ENCODE measurements around the gene PIK3C3.

The PIK3C3 gene

DNA sequence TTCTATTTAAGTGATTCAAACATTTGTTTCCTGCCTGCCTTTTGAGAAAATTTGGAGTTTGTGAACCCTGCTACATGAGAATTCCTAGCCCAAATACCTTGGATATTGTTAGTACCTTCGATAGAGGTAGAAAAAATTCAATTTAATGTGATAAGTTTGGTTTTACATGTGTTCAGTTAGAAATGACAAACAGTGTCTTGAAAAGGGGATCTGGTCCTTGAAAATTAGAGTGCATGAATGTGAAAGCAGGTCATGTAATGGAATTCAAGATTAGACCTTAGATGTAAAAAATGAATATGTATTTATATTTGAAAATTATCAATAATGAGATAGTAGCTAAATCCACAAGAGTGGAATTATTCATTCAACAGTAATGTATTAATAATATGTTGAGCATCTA lies 70.5 kb downstream of the PIK3C3 start:
- in situ Hi-C loops (cut with HindIII; ENCODE audit: low sequenced_read_pairs): no loop called here
- TF ChIP-seq, protein P1, sequence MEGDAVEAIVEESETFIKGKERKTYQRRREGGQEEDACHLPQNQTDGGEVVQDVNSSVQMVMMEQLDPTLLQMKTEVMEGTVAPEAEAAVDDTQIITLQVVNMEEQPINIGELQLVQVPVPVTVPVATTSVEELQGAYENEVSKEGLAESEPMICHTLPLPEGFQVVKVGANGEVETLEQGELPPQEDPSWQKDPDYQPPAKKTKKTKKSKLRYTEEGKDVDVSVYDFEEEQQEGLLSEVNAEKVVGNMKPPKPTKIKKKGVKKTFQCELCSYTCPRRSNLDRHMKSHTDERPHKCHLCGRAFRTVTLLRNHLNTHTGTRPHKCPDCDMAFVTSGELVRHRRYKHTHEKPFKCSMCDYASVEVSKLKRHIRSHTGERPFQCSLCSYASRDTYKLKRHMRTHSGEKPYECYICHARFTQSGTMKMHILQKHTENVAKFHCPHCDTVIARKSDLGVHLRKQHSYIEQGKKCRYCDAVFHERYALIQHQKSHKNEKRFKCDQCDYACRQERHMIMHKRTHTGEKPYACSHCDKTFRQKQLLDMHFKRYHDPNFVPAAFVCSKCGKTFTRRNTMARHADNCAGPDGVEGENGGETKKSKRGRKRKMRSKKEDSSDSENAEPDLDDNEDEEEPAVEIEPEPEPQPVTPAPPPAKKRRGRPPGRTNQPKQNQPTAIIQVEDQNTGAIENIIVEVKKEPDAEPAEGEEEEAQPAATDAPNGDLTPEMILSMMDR (IDR thresholded peaks at IDR 0.05; ENCODE audit: low read depth, low read length, missing control alignments): no peak

GRCh38 chr18:42025974-42026625 lies 71.1 kb downstream of the PIK3C3 start:
- no peak overlapping the region for H3K4me3 ChIP-seq (ENCODE audit: low read depth, low read length)
- in situ Hi-C loops (cut with HindIII; ENCODE audit: low sequenced_read_pairs): no loop called here
- no peak for DNase-seq (ENCODE audit: low read depth)
- TF ChIP-seq, protein P1 (IDR thresholded peaks at IDR 0.05; ENCODE audit: low read depth, low read length, missing control alignments): no peak

More for the DNA sequence above, 70.5 kb downstream of the PIK3C3 start:
- no peak overlapping the region for H3K4me3 ChIP-seq (ENCODE audit: low read depth, low read length)
- DNase-seq (ENCODE audit: low read depth): no peak

GRCh38 chr18:42028247-42028832 lies 73.3 kb downstream of the PIK3C3 start:
- peak; percentile 24 for DNase-seq (ENCODE audit: low read depth)
- in situ Hi-C loops (cut with HindIII; ENCODE audit: low sequenced_read_pairs): no loop called here
- no peak overlapping the region for H3K4me3 ChIP-seq (ENCODE audit: low read depth, low read length)
- TF ChIP-seq, protein P1 (IDR thresholded peaks at IDR 0.05; ENCODE audit: low read depth, low read length, missing control alignments): peak; percentile 94

GRCh38 chr18:42029092-42029491 lies 74.1 kb downstream of the PIK3C3 start:
- in situ Hi-C loops (cut with HindIII; ENCODE audit: low sequenced_read_pairs): no loop called here

GRCh38 chr18:42030586-42031182 lies 75.7 kb downstream of the PIK3C3 start:
- no peak overlapping the region for H3K4me3 ChIP-seq (ENCODE audit: low read depth, low read length)
- no peak for DNase-seq (ENCODE audit: low read depth)
- TF ChIP-seq, protein P1 (IDR thresholded peaks at IDR 0.05; ENCODE audit: low read depth, low read length, missing control alignments): peak; percentile 86
- in situ Hi-C loops (cut with HindIII; ENCODE audit: low sequenced_read_pairs): no loop called here

More at GRCh38 chr18:42029092-42029491, 74.1 kb downstream of the PIK3C3 start:
- DNase-seq (ENCODE audit: low read depth): no peak
- TF ChIP-seq, protein P1 (IDR thresholded peaks at IDR 0.05; ENCODE audit: low read depth, low read length, missing control alignments): no peak
- no peak overlapping the region for H3K4me3 ChIP-seq (ENCODE audit: low read depth, low read length)

GRCh38 chr18:42032447-42032846 lies 77.4 kb downstream of the PIK3C3 start:
- no peak overlapping the region for H3K4me3 ChIP-seq (ENCODE audit: low read depth, low read length)
- TF ChIP-seq, protein P1 (IDR thresholded peaks at IDR 0.05; ENCODE audit: low read depth, low read length, missing control alignments): no peak
- no peak for DNase-seq (ENCODE audit: low read depth)
- in situ Hi-C loops (cut with HindIII; ENCODE audit: low sequenced_read_pairs): no loop called here

All from astrocyte of the cerebellum (primary cell).